ENCODE results near the gene RTL1.

RTL1 gene

DNA sequence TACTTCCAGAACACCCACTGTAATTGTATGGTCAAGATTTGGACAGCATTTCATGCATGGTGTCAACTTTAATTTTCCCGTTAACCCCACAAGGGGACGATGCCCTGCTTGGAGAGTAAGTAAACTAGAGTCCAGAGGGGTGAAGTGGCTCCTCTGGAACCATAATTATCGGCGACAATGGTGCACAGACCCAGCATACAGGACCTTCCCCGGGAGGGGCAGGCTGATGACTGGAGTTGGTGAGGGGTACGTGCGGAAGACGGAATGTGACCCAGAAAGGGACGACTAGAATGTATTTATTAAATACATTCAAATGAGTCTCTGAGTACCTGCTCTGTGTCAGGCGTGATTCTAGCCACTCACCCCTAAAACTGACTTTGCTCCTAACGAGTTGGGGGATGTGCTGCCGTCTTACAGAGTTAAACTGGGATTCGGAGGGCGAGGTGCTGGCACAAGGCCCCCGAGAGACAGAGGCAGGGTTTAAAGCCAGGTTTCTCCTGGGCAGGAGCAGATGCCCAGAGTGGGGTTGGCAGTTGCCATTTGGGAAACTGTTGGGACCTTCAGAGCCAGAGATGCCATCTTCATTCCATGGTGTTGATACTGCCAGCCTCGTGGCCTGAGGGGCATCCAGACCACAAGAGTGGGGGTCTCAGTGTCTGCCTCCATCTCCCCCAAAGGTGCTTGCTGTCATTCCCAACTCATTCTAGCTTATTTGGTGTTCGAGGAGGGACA lies 10.9 kb downstream of the RTL1 start:
- FAIRE-seq (no peak), DNase-seq (ENCODE audit: insufficient read length, low spot score) (no peak)
- no peak for TF ChIP-seq POLR2A (IDR thresholded peaks at IDR 0.05; ENCODE audit: low read depth, low read length)

DNA sequence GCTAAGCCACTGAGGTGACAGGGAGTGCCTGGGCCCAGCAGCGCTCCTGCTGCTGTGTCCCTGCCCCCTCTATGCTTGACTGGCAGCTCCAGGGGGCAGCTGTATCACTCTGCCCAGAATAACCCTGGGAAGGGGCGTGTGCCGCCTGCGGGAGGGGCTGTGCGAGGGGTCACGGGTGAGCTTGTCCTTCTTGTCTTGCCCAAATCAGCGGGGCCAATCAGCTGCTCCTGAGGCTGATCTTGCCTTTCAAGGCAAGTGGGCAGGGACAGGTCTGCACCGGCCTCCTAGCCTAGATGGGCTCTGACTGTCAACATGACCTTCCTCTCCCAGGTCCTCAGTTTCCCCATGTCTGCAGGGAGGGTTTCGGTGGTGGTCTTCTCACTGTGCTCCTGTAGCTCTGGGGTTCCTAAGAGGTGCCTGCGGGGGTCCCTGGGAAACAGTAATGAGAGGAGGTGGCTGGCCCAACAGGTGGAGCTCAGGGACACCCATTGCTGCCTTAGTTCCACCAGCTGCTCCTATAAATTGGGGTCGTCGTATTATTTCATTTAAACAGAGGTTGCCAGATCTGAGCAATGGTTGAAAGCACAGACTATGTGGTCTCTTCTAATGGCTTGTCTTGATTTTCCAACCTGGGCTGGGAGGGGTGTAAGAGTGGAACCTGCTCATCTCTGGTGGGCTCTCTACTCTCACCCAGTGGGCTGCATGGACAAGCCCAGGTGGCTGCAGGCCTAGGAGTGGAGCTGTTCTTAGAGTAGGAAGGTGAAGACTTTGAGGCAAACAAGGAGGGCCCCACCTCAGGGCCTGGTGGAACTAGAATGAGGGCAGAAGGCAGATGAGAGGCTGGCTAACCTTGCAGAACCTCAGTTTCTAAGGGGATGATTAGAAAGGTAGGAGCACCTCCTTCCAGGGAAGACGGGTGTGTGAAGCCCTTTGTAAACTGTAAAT lies 11.7 kb downstream of the RTL1 start:
- no peak for TF ChIP-seq POLR2A (IDR thresholded peaks at IDR 0.05; ENCODE audit: low read depth, low read length)
- FAIRE-seq (no peak), DNase-seq (ENCODE audit: insufficient read length, low spot score) (no peak)

GRCh38 chr14:100891051-100891450 lies 12.5 kb downstream of the RTL1 start:
- TF ChIP-seq POLR2A (IDR thresholded peaks at IDR 0.05; ENCODE audit: low read depth, low read length): no peak
- no peak for DNase-seq (ENCODE audit: insufficient read length, low spot score)
- FAIRE-seq: no peak

DNA sequence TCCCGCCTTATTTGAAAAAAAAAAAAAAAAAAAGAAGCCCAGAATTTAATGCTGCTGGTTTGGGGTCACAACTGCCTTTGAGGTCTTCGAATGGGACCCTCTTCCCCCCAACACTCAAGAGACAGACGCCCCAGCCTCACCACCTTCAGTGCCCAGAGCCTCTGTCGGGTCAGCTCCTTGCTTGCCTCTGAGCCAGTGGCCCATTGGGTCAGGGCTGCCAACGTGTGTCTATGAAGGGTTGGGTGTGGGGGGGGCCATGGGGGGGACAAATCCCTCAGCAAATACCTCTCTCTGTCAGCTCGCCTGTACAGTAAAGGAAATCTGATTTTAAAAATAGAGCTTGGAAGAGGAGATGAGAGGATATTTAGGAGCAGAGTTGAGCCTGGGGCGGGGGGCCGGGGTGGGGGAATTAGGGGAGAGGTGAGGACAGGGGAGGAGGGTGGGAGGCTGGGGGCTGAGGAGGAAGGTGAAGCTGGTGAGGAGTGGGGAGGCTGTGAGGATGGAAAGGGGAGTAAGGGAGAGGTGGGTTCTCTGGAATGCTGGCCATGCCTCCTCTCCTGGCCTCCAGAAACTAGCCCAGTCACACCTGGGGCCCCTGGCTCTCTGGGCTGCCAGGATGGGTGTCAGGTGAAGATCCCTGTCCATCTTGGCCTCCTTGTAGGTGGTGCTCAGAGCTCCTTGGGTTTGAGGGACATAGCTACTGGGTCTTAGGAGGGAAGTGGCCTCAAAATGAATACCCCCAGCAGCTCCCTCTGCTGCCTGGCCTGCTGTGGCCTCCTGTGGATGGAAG lies 13.3 kb downstream of the RTL1 start:
- TF ChIP-seq POLR2A (IDR thresholded peaks at IDR 0.05; ENCODE audit: low read depth, low read length): no peak
- FAIRE-seq (no peak), DNase-seq (ENCODE audit: insufficient read length, low spot score) (no peak)

DNA sequence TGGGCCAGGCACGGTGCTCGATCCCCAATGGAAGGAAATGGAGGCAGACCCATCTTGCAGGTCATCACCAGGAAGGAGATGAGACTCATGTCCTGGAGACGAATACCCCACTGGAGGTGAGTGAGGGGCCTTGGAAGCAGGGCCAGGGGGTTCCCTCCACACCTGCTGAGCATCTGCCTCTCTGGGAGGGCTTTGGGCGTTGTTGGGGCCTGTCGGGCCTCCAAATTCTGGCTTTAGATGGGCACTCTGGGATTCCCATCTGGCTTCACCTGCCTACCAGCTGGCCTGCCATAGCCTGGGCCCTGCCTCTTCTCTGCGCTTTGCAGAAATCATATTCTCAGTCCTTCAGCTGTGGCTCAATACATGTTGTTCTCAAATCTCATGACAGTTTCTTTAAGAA lies 13.9 kb downstream of the RTL1 start:
- DNase-seq (ENCODE audit: insufficient read length, low spot score) (no peak), FAIRE-seq (no peak)
- no peak for TF ChIP-seq POLR2A (IDR thresholded peaks at IDR 0.05; ENCODE audit: low read depth, low read length)

- DNase-seq (ENCODE audit: insufficient read length, low spot score) (no peak), FAIRE-seq (no peak)
- no peak for TF ChIP-seq POLR2A (IDR thresholded peaks at IDR 0.05; ENCODE audit: low read depth, low read length)
These were observed 14.7 kb downstream of the RTL1 start for GRCh38 chr14:100888789-100889315.

DNA sequence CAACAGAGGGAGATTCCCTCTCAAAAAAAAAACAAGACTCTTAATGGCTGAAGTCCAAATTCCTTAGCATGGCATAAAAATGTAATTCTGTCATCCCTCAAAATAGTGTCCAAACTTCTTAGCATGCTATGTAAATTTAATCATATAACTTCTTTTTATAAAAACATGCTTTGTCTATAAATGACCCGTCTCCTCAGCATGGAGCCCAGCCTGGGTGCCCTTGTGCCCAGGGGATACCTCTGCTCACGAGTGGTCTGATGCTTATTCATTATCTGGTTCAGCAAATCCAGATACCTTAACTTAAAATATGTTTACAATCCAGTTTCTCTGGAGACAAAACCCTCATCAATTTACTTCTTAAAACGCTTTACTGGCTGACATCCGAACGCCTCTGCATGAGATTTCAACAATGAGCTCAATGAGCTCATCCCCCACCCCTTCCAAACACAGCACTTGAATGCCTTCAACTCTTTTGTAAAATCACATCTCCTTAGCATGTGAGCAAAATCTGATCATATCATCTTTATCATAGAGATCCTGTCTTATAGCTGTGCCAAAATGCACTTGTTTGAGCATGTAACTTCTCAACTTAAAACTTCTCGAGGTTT lies 15.7 kb downstream of the RTL1 start:
- DNase-seq (ENCODE audit: insufficient read length, low spot score): no peak
- TF ChIP-seq POLR2A (IDR thresholded peaks at IDR 0.05; ENCODE audit: low read depth, low read length): no peak
- FAIRE-seq: no peak

GRCh38 chr14:100885617-100886016 lies 17.9 kb downstream of the RTL1 start:
- no peak for TF ChIP-seq POLR2A (IDR thresholded peaks at IDR 0.05; ENCODE audit: low read depth, low read length)
- FAIRE-seq: no peak
- DNase-seq (ENCODE audit: insufficient read length, low spot score): no peak

GRCh38 chr14:100885196-100885595 lies 18.3 kb downstream of the RTL1 start:
- DNase-seq (ENCODE audit: insufficient read length, low spot score) (no peak), FAIRE-seq (no peak)

DNA sequence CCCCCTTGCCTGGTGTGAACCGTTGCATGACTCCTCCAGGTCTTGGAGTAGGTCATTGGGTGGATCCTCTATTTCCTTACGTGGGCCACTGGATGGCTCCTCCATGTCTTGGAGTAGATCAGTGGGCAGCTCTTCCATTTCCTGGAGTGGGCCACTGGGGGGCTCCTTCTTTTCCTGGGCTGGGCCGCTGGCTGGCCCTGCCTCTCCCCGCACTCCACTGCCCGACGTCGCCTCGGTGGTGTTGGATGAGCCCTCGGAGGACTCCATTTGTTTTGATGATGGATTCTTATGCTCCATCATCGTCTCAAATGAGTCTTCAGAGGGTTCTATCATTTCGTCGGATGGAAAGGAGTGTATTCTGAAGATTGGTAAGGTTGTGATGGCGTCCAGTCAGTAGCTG lies 19.1 kb downstream of the RTL1 start:
- no peak for FAIRE-seq
- DNase-seq (ENCODE audit: insufficient read length, low spot score): no peak
- no peak for TF ChIP-seq POLR2A (IDR thresholded peaks at IDR 0.05; ENCODE audit: low read depth, low read length)

More at GRCh38 chr14:100885196-100885595, 18.3 kb downstream of the RTL1 start:
- no peak for TF ChIP-seq POLR2A (IDR thresholded peaks at IDR 0.05; ENCODE audit: low read depth, low read length)

GRCh38 chr14:100883789-100884101 lies 19.8 kb downstream of the RTL1 start:
- no peak for TF ChIP-seq POLR2A (IDR thresholded peaks at IDR 0.05; ENCODE audit: low read depth, low read length)
- no peak for FAIRE-seq

GRCh38 chr14:100882991-100883788 lies 20.3 kb downstream of the RTL1 start:
- no peak for FAIRE-seq
- TF ChIP-seq POLR2A (IDR thresholded peaks at IDR 0.05; ENCODE audit: low read depth, low read length): no peak
- DNase-seq (ENCODE audit: insufficient read length, low spot score): no peak

More at GRCh38 chr14:100883789-100884101, 19.8 kb downstream of the RTL1 start:
- DNase-seq (ENCODE audit: insufficient read length, low spot score): no peak

Data from H54 (cell line).